MV-4-11 (cell line): ENCODE measurements around the gene ZNF17.
"Not testable (repeated sequence)": the region's sequence is repeated elsewhere in the genome, so short reads cannot be mapped to it uniquely, and the experiment has no call there.

Source experiments
- DNase-seq: peaks from one replicate; lab custom pipeline; 2025; lab: John Stamatoyannopoulos, UW

The ZNF17 gene

DNA sequence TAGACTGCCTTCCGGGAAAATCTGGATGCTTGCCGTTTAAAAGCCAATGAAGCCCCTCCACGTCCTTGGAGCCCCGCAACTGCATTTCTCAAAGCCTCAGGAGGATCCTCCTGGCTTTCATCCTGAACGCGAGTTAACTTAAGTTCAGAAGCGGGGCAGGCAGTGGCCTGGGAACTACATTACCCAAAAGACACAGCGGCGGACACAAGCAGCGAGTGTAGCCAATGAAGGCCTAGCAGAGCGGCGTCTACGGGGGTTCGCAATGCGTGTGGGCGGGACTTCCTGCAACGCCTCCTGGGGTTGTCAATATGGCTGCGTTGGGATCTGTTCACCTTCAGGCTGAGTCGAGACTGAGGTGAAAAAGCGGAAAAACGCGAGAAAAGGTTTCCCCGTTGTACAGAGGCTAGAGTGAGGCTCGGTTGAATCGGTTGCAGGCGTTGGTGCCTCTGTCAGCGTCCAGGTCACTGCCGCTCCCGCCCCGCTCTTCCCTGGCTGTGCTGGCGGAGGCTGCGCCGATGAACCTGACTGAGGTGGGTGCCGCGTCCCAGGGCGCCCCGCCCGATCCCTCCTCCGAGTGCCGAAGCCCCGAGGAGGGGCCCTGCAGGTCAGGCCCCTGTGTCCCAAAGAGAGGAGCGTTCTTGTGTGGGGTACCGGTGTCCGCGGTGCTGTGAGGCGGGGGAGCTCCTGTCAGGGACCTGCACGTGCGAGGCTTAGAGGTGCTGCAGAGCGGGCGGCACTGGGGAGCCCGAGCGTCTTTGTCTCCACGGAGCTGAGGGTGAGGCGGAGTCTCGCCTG is at the start of gene ZNF17:
ZNF17 (plus strand) TSS at position 285 of the 795 bp plus-strand sequence. CDS start 2,455 bp downstream, outside the sequence.
- DNase-seq = peak; percentile 96

DNA sequence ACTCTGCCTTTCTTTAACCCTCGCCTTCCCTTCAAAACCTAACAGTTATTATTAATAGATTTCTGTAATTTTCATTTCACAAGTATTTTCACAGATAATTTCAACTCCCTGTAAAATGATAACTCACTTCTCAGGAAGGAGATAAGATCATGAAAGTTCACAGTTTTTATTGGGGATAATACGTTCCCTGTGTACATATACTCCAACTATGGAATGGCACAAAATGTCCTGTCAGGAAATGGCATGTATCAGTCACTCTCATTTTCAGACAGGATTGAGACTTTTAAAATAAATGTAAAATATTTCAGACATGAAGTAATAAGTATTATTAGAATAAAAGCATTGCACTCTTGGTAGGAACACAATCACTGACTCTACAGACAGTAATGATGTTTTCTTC is 48.5 kb upstream of the ZNF17 start:
- no peak for DNase-seq

DNA sequence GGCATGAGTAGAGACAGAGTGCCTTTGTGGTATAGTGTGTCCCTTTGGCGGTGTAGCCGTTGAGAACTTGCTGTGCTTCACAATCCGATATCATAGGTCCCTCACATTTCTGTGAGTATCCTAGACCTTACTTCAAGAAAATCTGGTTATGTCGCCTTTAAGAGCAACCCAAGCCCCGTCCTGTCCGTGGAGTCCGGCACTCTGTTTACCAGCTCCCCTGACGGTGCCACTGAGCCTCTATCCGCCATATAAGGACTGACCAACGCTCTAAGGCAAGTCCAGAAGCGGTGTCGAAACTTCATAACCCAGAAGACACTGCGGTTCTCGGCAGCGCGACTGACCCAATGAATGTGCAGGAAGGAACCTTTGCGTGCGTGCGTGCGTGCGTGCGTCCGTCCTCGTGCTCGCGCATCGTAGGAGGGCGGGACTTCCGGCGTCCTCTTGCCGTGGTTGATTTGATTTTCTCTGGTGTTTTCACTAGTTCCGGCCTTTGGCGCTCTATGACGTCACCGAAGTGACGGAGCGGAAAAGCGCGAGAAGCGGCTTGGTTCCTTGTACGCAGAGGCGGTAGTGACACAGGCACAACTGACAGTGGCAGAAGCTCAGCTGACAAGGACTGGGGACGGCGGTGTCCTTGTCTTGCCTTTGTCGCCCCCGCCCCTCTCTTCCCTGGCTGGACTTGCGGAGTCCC is 47.8 kb upstream of the ZNF17 start, which contains the start of the genes TRAPPC2B and ZNF547:
TRAPPC2B (plus strand) TSS at position 555 of the 691 bp plus-strand sequence. CDS start 1,283 bp downstream, outside the sequence.
ZNF547 (plus strand) TSS at position 555 of the 691 bp plus-strand sequence. CDS start 5,005 bp downstream, outside the sequence.
- peak; percentile 100 for DNase-seq

GRCh38 chr19:57363688-57364181 is 47.2 kb upstream of the ZNF17 start:
- DNase-seq = no peak

- DNase-seq = no peak
Measured at GRCh38 chr19:57366776-57367175, 44.2 kb upstream of the ZNF17 start.

DNA sequence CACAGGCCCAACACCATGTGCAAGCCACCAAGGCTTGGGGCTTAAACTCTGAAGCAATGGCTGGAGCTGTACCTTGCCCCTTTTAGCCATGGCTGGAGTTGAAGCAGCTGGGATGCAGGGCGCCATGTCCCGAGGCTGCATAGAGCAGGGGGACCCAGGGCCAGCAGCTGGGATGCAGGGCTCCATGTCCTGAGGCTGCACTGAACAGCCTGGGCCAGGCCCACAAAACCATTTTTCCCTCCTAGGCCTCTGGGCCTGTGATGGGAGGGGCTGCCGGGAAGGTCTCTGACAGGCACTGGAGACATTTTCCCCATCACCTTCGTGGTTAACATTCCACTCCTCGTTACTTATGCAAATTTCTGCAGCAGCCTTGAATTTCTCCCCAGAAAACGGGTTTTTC is 36.8 kb upstream of the ZNF17 start:
- no peak for DNase-seq

- DNase-seq = not testable (repeated sequence)
Measured at GRCh38 chr19:57374647-57375046, 36.3 kb upstream of the ZNF17 start.

- DNase-seq = no peak
Measured at GRCh38 chr19:57376151-57376550, 34.8 kb upstream of the ZNF17 start.

- DNase-seq = no peak
Measured at GRCh38 chr19:57377498-57378146, 33.3 kb upstream of the ZNF17 start.

DNA sequence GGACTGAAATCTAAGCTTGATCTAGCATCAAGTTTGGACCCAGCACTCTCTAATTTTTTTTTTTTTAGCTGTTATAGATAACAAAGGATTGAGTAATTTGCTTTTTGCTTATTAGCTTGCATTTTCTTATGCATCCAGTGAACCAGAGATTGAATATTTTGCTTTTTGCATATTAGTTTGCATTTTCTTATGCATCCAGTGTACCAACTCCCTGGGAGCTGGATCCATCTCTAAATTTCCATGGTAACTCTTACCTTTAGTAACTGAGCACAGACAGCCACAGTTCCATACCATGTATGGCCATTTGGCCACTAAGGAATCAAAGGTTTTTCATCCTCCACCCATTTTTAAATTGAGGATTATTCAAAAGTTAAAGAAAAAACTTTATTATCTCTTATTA is 30.0 kb upstream of the ZNF17 start:
- DNase-seq = no peak

- no peak for DNase-seq
Measured at GRCh38 chr19:57382806-57383488, 28.0 kb upstream of the ZNF17 start.

- no peak for DNase-seq
Measured at GRCh38 chr19:57389194-57389729, 21.7 kb upstream of the ZNF17 start.

- DNase-seq = peak; percentile 100
Measured at GRCh38 chr19:57389730-57390598, 21.0 kb upstream of the ZNF17 start, which contains the start of gene ZNF548. ZNF548 (plus strand) TSS chr19:57389854; CDS start chr19:57390100, 246 bp downstream.

GRCh38 chr19:57395710-57396109 is 15.3 kb upstream of the ZNF17 start:
- DNase-seq = no peak

GRCh38 chr19:57398868-57399267 is 12.1 kb upstream of the ZNF17 start:
- DNase-seq = no peak

- DNase-seq = no peak
Measured at GRCh38 chr19:57403737-57404563, 7.0 kb upstream of the ZNF17 start.

GRCh38 chr19:57406516-57407123 is 4.3 kb upstream of the ZNF17 start:
- peak; percentile 35 for DNase-seq

DNA sequence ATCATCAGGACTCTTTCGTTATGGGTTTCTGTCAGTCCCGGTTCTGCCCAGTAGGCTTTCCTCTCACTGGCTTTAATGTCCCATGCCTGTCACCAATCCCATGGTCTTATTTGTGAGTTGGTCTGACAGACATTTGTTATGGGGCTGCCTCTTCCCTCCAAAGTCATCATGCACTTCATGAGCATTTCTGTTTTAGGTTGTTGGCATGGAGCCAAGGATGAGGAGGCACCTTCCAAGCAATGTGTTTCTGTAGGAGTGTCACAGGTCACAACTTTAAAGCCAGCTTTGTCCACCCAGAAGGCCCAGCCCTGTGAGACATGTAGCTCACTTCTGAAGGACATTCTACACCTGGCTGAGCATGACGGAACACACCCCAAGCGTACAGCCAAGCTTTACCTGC is 8.5 kb downstream of the ZNF17 start:
- DNase-seq = no peak

- no peak for DNase-seq
Measured at GRCh38 chr19:57421037-57421436, 10.1 kb downstream of the ZNF17 start.
